GM13976 (cell line): ENCODE results near the gene VEGFA.
A peak's percentile ranks its signal among the peaks of the same experiment; 100 is the strongest.

Experiments used
- DNase-seq: peaks from one replicate; pipeline ENCODE4 v3.0.0; 2012; ENCODE audit warnings: low spot score
- in situ Hi-C: fragments of 300-500 bp; cut with MboI; formaldehyde crosslinking; loops from one replicate; pipeline ENCODE4 v1.12.0; 2022; ENCODE audit warnings: low sequenced_read_pairs, mixed read lengths, inconsistent platforms; ENCODE audit not compliant: unreplicated experiment
- TF ChIP-seq, protein P1 (sequence below): IDR thresholded peaks from 2 replicates; pipeline ENCODE4 v1.5.1; 2012; ENCODE audit warnings: borderline replicate concordance, mild to moderate bottlenecking; ENCODE audit not compliant: insufficient read depth; ENCODE audit errors: extremely low read depth, missing control alignments, control extremely low read depth

Gene VEGFA

DNA sequence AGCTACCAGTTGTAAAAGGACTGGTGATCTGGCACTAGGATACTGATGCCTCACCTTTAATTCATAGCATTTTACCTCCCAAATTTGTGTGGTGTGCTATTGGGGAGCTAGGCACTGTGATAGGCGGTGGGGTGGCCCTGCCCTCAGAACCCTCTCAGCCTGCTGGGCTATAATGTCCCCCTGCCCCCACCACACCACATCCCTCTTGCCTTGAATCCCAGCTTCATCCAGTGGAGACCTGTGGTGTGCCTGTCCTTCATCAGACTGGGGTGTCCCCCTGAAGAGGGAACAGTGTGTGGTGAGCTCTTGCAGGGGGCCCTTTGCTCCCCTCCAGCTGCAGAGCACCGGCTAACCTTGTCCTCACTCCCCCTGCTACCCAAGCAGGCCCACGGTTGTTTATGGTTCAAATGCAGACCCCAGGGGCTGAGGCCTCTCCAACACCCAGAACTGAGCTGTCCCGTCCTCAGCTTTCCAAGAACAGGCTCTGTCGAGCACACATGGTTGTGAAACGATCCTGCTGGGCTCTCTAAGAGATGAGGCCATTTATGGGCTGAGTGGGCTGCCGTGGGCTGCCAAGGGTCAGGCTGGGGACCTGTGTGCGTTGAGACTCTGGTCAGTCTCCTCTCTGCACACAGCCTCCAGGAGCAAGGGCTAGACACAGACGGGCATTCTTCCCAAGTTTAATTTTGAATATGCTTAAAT lies 26.9 kb upstream of the VEGFA start:
- peak; percentile 11 for DNase-seq
- TF ChIP-seq, protein P1, sequence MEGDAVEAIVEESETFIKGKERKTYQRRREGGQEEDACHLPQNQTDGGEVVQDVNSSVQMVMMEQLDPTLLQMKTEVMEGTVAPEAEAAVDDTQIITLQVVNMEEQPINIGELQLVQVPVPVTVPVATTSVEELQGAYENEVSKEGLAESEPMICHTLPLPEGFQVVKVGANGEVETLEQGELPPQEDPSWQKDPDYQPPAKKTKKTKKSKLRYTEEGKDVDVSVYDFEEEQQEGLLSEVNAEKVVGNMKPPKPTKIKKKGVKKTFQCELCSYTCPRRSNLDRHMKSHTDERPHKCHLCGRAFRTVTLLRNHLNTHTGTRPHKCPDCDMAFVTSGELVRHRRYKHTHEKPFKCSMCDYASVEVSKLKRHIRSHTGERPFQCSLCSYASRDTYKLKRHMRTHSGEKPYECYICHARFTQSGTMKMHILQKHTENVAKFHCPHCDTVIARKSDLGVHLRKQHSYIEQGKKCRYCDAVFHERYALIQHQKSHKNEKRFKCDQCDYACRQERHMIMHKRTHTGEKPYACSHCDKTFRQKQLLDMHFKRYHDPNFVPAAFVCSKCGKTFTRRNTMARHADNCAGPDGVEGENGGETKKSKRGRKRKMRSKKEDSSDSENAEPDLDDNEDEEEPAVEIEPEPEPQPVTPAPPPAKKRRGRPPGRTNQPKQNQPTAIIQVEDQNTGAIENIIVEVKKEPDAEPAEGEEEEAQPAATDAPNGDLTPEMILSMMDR: no peak
- in situ Hi-C loops: no loop called here

DNA sequence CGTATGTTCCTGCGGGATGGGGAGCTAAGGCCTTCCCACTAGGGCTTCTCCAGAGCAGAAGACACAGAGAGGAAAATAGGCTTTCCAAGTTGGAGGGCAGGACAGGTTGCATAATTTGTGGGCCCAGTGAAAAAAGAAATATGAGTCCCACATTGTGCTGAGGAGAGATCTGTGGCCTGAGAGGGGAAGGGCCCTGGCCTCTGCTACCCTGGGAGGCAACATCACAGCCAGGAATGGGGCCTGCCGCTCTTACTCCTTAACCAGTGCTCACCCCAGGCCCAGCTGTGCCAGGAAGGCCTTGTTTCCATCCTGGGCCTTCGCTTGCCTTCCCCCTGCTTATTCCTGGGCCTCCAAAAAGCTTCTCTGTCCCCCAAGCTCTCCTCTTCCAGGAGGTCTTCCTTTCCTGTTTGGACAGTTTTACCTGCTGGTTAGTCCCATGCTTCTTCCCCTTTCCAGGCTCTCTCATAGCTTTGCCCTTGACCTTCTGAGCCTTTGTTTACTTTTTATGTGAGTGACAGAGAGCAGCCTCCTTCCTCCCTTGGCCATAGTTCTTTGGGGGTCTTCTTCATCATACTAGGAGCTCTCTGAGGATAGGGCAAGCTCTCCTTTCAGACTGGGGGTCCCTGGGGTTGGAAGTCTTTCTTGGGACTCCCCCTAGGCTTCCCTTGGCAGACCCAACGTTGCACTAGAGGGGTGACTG lies 26.2 kb upstream of the VEGFA start:
- no peak for DNase-seq
- TF ChIP-seq, protein P1: no peak
- in situ Hi-C loops: no loop called here

DNA sequence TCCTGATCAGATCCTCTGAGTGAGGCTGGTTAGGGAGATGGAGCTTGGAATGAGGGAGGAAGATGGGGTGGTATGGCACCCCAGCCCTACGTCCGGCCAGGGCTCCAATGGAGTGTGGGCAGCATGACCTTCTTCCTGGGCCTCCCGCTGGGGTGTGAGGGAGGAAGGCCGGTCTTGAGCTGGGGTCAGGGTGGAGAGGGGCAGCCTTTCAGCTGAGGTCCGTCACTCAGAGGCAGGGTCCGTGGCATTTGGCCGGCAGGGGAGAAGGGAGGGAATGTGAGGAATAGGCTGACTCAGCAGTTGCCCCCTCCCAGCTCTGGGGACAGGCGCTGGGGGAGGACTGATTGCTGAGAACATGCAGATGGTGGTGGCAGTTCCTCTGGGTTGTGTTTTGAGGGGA lies 25.5 kb upstream of the VEGFA start:
- TF ChIP-seq, protein P1: no peak
- DNase-seq: no peak
- in situ Hi-C loops: no loop called here

DNA sequence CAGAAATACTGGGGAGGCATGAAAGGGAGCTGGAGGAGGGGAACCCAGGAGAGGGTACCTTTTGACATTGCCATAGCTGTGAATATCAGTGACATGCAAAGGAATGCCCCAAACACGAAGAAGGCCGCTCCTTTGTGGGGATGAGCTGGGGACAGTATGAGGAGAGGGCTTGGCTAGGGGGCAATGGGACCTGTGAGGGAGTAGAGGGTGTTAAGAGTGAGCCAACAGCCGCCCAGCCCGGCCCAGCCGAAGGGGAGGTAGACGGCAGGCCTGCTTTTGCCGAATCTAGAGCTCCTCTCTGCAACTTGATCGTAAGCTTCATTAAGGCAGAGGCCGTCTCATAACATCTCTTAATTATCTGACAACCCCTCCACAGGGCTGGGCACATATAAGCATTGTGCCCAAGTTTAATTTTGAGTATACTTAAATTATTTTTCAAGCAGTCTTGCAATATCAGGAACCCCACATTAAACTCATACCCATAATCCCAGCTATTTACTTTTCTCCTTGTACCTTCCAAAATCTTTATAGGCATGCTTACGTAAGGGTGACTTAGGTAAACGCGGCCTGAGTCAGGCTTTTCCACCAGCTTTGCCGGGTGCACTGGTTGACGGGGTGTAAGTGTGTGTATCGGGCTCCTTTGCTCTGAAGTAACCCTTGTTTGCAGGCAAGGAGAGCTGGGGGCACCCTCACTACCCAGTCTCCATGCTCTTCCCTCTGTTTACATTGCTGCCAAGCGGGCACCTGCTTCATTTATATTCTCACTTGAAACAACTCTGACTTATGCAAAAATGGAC lies 24.9 kb upstream of the VEGFA start:
- TF ChIP-seq, protein P1: no peak
- no peak for DNase-seq
- in situ Hi-C loops: no loop called here

DNA sequence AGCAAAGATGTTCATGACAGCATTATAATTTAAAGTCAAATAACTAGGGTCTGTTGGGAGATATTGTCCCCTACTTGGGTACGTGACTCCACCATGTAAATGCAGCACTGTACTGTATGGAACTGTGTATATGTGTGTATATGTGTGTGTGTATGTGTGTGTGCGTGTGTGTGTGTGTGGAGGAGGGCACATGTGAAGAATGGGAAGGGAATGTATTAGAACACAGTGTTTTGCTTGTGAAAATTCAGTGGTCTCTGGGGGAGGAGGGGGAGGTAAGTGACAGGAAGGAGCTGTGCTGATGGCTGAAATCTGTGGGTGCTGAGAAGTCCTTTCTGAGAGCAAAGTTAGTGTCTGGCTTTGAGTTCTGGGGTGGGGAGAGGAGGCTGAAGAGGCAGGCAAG lies 23.9 kb upstream of the VEGFA start:
- in situ Hi-C loops: no loop called here
- no peak for DNase-seq
- TF ChIP-seq, protein P1: no peak

DNA sequence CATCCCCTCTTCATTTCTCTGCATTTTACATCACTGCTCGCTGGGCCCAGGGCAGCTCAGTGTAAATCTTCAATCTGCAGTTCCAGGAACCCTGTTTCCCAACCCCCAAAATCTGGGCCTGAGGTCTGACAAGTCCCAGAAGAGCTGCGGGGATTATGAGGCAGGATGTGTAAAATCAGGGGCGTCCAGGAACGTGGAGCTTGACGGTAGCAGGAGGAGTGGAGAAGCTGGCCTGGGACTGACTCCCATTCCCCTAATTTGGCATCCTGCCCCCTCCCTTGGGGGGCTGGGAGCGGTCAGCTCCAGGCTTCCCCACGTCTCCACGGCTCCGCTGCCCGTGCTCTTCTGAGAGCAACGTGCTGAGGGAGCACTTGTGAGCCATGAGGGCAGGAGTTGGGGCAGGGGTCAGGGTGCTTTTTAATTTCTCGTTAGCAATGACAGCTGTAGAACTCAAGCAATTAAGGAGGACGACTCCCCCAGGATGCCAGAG lies 23.4 kb upstream of the VEGFA start:
- no peak for DNase-seq
- TF ChIP-seq, protein P1: no peak
- in situ Hi-C loops: no loop called here
